Measurements from ENCODE around the gene TBX19.

The TBX19 gene

GRCh38 chr1:168261390-168261789 is 19.3 kb upstream of the TBX19 start:
- Mint-ChIP-seq H3K4me3 (no peak overlapping the region), H3K27ac (no peak overlapping the region), H3K9me3 (peaks cover 1% of the 10 kb centered on the region), H3K27me3 (no peaks in the 10 kb centered on the region), H3K4me1 (peaks cover 11% of the 10 kb centered on the region), H3K36me3 (peaks cover 54% of the 10 kb centered on the region)
- DNase-seq (ENCODE audit: low spot score in 2 of 2) = no peak
- no peak for ATAC-seq (ENCODE audit: low read depth)

DNA sequence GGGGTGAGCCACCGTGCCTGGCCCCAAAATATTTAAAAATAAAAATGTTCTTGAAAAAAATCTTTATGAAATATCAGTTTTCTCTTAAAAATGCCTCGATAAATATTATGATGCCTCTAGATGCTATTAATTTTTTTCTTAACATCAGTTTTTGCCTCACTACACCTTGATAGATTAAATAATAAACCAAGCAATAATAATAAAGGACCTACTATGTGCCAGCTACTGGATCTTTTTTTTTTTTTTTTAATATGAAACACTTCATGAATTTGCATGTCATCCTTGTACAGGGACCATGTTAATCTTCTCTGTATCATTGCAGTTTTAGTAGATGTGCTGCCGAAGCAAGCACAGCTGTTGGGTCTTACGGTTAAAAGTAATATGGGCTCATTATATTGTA is 17.5 kb upstream of the TBX19 start:
- H3K36me3 Mint-ChIP-seq = peaks cover 42% of the 10 kb centered on the region
- no peak overlapping the region for H3K27ac Mint-ChIP-seq
- ATAC-seq (ENCODE audit: low read depth) (no peak), DNase-seq (ENCODE audit: low spot score in 2 of 2) (no peak)
- peaks cover 7% of the 10 kb centered on the region for H3K4me1 Mint-ChIP-seq
- H3K4me3 Mint-ChIP-seq = no peak overlapping the region
- no peaks in the 10 kb centered on the region for H3K27me3 Mint-ChIP-seq
- H3K9me3 Mint-ChIP-seq = peaks cover 1% of the 10 kb centered on the region

DNA sequence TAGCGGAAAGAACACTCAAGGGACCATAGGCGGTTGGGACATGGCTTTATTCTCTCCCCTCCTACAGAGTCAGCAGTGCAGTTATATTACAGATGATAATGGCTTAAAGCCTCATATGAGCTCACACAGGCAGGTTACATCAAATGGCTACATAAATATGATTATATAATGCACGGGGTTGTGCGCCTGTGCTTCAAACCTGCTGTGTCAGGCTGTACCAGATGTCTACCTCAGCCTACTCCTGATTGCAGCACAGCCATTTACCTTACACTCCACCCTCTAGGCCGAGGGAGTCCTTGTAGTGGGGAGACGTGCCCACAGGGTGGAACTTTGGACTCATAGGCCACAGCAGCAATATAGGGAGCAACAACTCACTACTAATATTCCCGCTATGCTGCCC is 16.4 kb upstream of the TBX19 start:
- peaks cover 1% of the 10 kb centered on the region for H3K9me3 Mint-ChIP-seq
- DNase-seq (ENCODE audit: low spot score in 2 of 2) (no peak), ATAC-seq (ENCODE audit: low read depth) (no peak)
- H3K36me3 Mint-ChIP-seq = peaks cover 41% of the 10 kb centered on the region
- H3K27ac Mint-ChIP-seq = no peak overlapping the region
- peaks cover 7% of the 10 kb centered on the region for H3K4me1 Mint-ChIP-seq
- H3K27me3 Mint-ChIP-seq = no peaks in the 10 kb centered on the region
- no peak overlapping the region for H3K4me3 Mint-ChIP-seq

DNA sequence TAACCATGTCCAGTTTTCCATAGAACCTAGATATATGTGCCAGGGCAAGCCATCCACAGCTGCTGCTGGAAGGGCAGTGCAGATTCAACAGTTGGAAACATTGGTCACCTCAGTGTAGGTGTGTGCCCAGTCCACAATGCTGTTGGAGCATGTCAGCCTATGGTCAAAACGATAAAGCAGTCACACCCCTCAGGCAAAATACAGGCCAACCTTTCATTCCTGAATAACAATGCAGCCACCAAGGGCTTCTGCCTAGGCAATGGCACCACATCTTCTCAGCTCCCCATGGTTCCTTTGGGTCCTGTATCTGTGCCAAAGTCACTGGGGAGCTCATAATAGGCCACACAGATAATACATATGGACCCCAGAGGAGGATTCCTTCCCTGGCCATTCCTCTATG is 15.1 kb upstream of the TBX19 start:
- no peak for ATAC-seq (ENCODE audit: low read depth)
- H3K27me3 Mint-ChIP-seq = no peaks in the 10 kb centered on the region
- peaks cover 46% of the 10 kb centered on the region for H3K36me3 Mint-ChIP-seq
- no peak for DNase-seq (ENCODE audit: low spot score in 2 of 2)
- no peak overlapping the region for H3K4me3 Mint-ChIP-seq
- H3K9me3 Mint-ChIP-seq = peaks cover 1% of the 10 kb centered on the region
- peaks cover 5% of the 10 kb centered on the region for H3K4me1 Mint-ChIP-seq
- no peak overlapping the region for H3K27ac Mint-ChIP-seq

- no peak for DNase-seq (ENCODE audit: low spot score in 2 of 2)
- Mint-ChIP-seq H3K4me1 (no peaks in the 10 kb centered on the region), H3K27ac (no peak overlapping the region), H3K9me3 (peaks cover 1% of the 10 kb centered on the region), H3K27me3 (no peaks in the 10 kb centered on the region), H3K4me3 (no peak overlapping the region), H3K36me3 (peaks cover 36% of the 10 kb centered on the region)
- no peak for ATAC-seq (ENCODE audit: low read depth)
Observed at GRCh38 chr1:168266644-168267186, 14.0 kb upstream of the TBX19 start.

GRCh38 chr1:168271636-168272035 is 9.0 kb upstream of the TBX19 start:
- Mint-ChIP-seq H3K27ac (no peak overlapping the region), H3K27me3 (no peaks in the 10 kb centered on the region), H3K36me3 (peaks cover 18% of the 10 kb centered on the region), H3K4me3 (no peak overlapping the region), H3K4me1 (no peaks in the 10 kb centered on the region), H3K9me3 (peaks cover 3% of the 10 kb centered on the region)
- ATAC-seq (ENCODE audit: low read depth) (no peak), DNase-seq (ENCODE audit: low spot score in 2 of 2) (no peak)

- Mint-ChIP-seq H3K27me3 (no peaks in the 10 kb centered on the region), H3K4me1 (no peaks in the 10 kb centered on the region), H3K36me3 (peaks cover 26% of the 10 kb centered on the region), H3K27ac (no peak overlapping the region), H3K9me3 (peaks cover 3% of the 10 kb centered on the region), H3K4me3 (no peak overlapping the region)
- ATAC-seq (ENCODE audit: low read depth) = no peak
- DNase-seq (ENCODE audit: low spot score in 2 of 2) = no peak
Observed at GRCh38 chr1:168273575-168273974, 7.1 kb upstream of the TBX19 start.

DNA sequence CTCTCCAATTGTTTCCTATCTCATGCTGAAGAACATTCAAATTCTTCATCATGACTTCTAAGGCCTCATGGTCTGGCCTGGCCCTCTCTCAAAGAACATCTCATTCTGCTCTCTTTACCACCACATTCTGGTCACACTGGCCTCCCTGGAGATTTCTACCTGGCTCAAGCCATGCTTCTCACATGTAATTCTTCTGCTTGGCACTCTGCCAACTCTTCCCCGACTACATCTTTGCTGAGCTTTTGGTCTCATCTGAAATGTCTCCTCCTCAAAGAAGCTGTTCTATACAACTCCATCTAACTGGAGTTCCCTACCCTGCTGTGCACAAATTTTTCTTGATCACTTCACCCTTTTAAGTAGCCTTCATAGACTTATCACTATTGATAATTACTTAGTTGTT is 1.4 kb upstream of the TBX19 start:
- peaks cover 4% of the 10 kb centered on the region for H3K4me1 Mint-ChIP-seq
- H3K27ac Mint-ChIP-seq = no peak overlapping the region
- no peak for ATAC-seq (ENCODE audit: low read depth)
- DNase-seq (ENCODE audit: low spot score in 2 of 2) = no peak
- no peaks in the 10 kb centered on the region for H3K9me3 Mint-ChIP-seq
- no peak overlapping the region for H3K4me3 Mint-ChIP-seq
- no peaks in the 10 kb centered on the region for H3K27me3 Mint-ChIP-seq
- peaks cover 38% of the 10 kb centered on the region for H3K36me3 Mint-ChIP-seq

DNA sequence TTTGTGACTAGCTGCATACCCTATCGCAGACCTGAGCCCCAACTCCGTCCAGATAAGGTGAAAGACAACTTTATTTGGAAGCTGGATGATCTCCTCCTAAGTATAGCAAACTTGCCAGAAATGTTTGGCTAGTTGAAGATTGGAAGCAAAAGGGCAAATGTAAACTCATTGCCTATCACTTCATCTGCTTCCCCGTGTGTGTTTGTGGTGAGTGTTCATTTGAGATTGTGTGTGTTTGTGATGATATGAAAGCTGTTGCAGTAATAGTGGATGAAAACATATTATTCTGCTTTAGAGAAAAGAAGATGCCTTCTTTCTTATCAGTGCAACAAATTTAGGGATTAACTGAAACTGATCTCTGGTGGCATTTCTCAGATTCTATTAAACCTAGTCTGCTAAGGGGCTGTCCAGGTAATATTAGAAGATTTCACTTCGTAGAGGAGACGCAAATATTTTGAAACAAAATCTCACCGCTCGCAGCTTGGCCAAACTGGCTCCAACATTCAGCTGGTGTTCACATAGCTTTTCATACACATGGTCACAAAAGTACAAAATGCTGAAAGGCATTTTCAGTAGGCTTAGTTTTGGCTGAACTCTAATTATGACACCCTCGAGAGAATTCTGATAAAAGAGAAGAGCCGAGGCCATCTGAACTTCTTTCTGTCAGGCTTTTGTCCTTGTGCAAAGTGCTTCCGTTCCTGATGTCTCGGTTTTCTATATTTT is 1.1 kb downstream of the TBX19 start:
- peaks cover 34% of the 10 kb centered on the region for H3K36me3 Mint-ChIP-seq
- H3K4me1 Mint-ChIP-seq = peaks cover 4% of the 10 kb centered on the region
- ATAC-seq (ENCODE audit: low read depth) (no peak), DNase-seq (ENCODE audit: low spot score in 2 of 2) (no peak)
- H3K4me3 Mint-ChIP-seq = no peak overlapping the region
- no peak overlapping the region for H3K27ac Mint-ChIP-seq
- H3K27me3 Mint-ChIP-seq = no peaks in the 10 kb centered on the region
- no peaks in the 10 kb centered on the region for H3K9me3 Mint-ChIP-seq

GRCh38 chr1:168285521-168285790 is 4.8 kb downstream of the TBX19 start:
- Mint-ChIP-seq H3K27ac (no peak overlapping the region), H3K9me3 (no peaks in the 10 kb centered on the region), H3K4me3 (no peak overlapping the region), H3K4me1 (peaks cover 2% of the 10 kb centered on the region), H3K27me3 (no peaks in the 10 kb centered on the region), H3K36me3 (peaks cover 19% of the 10 kb centered on the region)
- no peak for DNase-seq (ENCODE audit: low spot score in 2 of 2)
- ATAC-seq (ENCODE audit: low read depth) = no peak

DNA sequence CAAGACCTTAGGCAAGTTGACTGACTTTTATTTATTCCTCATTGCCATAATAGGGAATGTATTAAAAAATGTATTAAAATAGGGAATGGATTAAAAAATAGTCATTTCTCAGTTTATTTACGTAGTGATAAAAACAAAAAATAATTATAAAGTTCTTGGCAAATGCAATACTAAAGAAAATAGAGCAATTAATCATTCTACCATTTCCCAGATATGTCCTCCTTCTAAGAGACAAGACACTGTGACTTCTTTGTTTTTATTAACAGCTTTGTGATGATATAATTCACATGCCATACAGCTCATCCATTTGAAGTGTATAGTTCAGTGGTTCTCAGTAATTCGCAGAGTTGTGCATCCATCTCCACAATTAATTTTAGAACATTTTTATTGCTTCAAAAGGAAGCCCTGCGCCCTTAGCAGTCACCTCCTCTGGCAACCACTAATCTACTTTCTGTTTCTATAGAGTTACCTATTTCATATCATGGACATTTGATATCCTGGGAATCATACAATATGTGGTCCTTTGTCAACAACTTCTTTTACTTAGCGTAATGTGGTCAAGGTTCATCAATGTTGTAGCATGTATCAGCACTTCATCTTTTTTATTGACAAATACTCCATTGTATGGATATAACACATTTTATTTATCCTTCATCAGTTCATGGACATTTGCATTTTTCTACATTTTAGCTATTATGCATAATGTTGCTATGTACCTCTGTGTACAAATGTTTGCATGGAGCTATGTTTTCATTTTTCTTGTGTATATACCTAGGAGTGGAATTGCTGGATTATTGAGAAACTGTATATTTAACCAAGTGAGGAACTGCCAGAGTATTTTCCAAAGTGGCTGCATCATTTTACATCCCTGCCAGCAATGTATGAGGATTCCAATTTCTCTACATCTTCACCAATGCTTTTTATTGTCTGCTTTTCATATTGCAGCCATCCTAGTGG is 5.6 kb downstream of the TBX19 start:
- ATAC-seq (ENCODE audit: low read depth) (no peak), DNase-seq (ENCODE audit: low spot score in 2 of 2) (no peak)
- H3K27ac Mint-ChIP-seq = no peak overlapping the region
- H3K36me3 Mint-ChIP-seq = peaks cover 15% of the 10 kb centered on the region
- no peaks in the 10 kb centered on the region for H3K27me3 Mint-ChIP-seq
- no peaks in the 10 kb centered on the region for H3K9me3 Mint-ChIP-seq
- peaks cover 2% of the 10 kb centered on the region for H3K4me1 Mint-ChIP-seq
- H3K4me3 Mint-ChIP-seq = no peak overlapping the region

GRCh38 chr1:168287237-168287664 is 6.6 kb downstream of the TBX19 start:
- ATAC-seq (ENCODE audit: low read depth) = no peak
- H3K36me3 Mint-ChIP-seq = peaks cover 10% of the 10 kb centered on the region
- H3K4me3 Mint-ChIP-seq = no peak overlapping the region
- no peaks in the 10 kb centered on the region for H3K9me3 Mint-ChIP-seq
- H3K27ac Mint-ChIP-seq = no peak overlapping the region
- H3K4me1 Mint-ChIP-seq = peaks cover 2% of the 10 kb centered on the region
- H3K27me3 Mint-ChIP-seq = no peaks in the 10 kb centered on the region
- DNase-seq (ENCODE audit: low spot score in 2 of 2) = no peak

GRCh38 chr1:168288311-168289052 is 7.8 kb downstream of the TBX19 start:
- ATAC-seq (ENCODE audit: low read depth) (no peak), DNase-seq (ENCODE audit: low spot score in 2 of 2) (no peak)
- no peaks in the 10 kb centered on the region for H3K27me3 Mint-ChIP-seq
- no peak overlapping the region for H3K27ac Mint-ChIP-seq
- H3K36me3 Mint-ChIP-seq = peaks cover 15% of the 10 kb centered on the region
- H3K4me3 Mint-ChIP-seq = no peak overlapping the region
- H3K9me3 Mint-ChIP-seq = no peaks in the 10 kb centered on the region
- peaks cover 1% of the 10 kb centered on the region for H3K4me1 Mint-ChIP-seq

All from memory B cell (primary cell).